Measurements from ENCODE around the gene MRPS7.
"Not testable (repeated sequence)": the region's sequence is repeated elsewhere in the genome, so short reads cannot be mapped to it uniquely, and the experiment has no call there.

The MRPS7 gene

GRCh38 chr17:75250009-75250471 is 11.6 kb upstream of the MRPS7 start:
- in situ Hi-C loops (cut with MboI; ENCODE audit: low sequenced_read_pairs, unreplicated experiment): no loop called here
- DNase-seq (ENCODE audit: low spot score): peak; percentile 82
- TF ChIP-seq, protein P1, sequence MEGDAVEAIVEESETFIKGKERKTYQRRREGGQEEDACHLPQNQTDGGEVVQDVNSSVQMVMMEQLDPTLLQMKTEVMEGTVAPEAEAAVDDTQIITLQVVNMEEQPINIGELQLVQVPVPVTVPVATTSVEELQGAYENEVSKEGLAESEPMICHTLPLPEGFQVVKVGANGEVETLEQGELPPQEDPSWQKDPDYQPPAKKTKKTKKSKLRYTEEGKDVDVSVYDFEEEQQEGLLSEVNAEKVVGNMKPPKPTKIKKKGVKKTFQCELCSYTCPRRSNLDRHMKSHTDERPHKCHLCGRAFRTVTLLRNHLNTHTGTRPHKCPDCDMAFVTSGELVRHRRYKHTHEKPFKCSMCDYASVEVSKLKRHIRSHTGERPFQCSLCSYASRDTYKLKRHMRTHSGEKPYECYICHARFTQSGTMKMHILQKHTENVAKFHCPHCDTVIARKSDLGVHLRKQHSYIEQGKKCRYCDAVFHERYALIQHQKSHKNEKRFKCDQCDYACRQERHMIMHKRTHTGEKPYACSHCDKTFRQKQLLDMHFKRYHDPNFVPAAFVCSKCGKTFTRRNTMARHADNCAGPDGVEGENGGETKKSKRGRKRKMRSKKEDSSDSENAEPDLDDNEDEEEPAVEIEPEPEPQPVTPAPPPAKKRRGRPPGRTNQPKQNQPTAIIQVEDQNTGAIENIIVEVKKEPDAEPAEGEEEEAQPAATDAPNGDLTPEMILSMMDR (IDR thresholded peaks at IDR 0.05; ENCODE audit: borderline replicate concordance, control extremely low read depth, extremely low read depth, insufficient read depth, missing control alignments): no peak

GRCh38 chr17:75252039-75252816 is 9.5 kb upstream of the MRPS7 start:
- TF ChIP-seq, protein P1 (IDR thresholded peaks at IDR 0.05; ENCODE audit: borderline replicate concordance, control extremely low read depth, extremely low read depth, insufficient read depth, missing control alignments): no peak
- in situ Hi-C loops (cut with MboI; ENCODE audit: low sequenced_read_pairs, unreplicated experiment): no loop called here
- no peak for DNase-seq (ENCODE audit: low spot score)

DNA sequence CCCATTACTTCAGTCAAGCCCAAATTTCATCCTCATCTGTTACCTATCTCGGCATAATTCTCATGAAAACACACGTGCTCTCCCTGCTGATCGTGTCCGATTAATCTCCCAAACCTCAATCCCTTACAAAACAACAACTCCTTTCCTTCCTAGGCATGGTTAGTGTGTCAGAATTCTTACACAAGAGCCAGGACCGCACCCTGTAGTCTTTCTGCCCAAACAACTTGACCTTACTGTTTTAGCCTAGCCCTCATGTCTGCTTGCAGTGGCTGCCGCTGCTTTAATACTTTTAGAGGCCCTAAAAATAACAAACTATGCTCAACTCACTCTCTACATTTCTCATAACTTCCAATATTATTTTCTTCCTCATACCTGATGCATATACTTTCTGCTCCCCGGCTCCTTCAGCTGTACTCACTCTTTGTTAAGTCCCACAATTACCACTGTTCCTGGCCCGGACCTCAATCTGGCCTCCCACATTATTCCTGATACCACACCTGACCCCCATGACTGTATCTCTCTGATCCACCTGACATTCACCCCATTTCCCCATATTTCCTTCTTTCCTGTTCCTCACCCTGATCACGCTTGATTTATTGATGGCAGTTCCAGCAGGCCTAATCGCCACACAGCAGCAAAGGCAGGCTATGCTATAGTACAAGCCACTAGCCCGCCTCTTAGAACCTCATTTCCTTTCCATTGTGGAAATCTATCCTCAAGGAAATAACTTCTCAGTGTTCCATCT is 5.6 kb upstream of the MRPS7 start:
- in situ Hi-C loops (cut with MboI; ENCODE audit: low sequenced_read_pairs, unreplicated experiment); DNase-seq (ENCODE audit: low spot score): not testable (repeated sequence)

GRCh38 chr17:75257228-75257627 is 4.5 kb upstream of the MRPS7 start:
- DNase-seq (ENCODE audit: low spot score); in situ Hi-C loops (cut with MboI; ENCODE audit: low sequenced_read_pairs, unreplicated experiment): not testable (repeated sequence)

DNA sequence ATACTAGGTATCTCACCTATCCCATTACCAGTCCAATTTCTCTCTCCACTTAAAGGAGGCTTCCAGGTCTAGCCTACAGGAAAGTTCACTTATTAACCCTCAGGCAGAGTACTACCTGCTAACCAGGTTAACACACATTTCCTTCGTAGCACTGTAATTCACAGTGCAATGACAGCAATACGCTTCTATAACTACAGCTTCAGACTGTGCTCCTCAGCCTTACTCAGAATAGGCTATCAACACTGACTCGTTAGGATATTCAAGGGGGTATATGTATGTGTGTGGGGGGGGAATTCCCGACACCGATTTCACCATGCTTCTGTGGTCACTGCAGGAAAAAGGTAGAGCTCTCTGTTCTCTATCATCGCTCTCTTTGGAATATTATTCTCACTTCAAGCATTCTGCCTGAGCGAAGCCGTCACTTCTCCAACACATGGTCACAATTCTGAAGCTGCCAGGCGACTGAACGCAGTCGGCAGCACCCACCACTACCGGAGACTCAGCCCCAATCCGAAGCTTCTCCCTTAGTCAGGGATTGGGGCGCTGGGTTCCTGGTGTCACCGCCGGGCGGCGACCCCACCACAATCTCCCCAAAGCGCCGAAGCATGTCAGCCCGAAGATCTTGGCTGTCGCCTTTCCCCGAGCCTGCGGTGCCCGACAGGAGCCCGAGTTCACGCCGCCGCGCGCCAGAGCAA is 891 bp upstream of the MRPS7 start:
- TF ChIP-seq, protein P1 (IDR thresholded peaks at IDR 0.05; ENCODE audit: borderline replicate concordance, control extremely low read depth, extremely low read depth, insufficient read depth, missing control alignments): no peak
- in situ Hi-C loops (cut with MboI; ENCODE audit: low sequenced_read_pairs, unreplicated experiment): no loop called here
- DNase-seq (ENCODE audit: low spot score): no peak

- in situ Hi-C loops (cut with MboI; ENCODE audit: low sequenced_read_pairs, unreplicated experiment): no loop called here
- no peak for DNase-seq (ENCODE audit: low spot score)
- TF ChIP-seq, protein P1 (IDR thresholded peaks at IDR 0.05; ENCODE audit: borderline replicate concordance, control extremely low read depth, extremely low read depth, insufficient read depth, missing control alignments): no peak
Observed at GRCh38 chr17:75262112-75262606, 480 bp downstream of the MRPS7 start.

GRCh38 chr17:75263055-75263454 is 1.4 kb downstream of the MRPS7 start:
- in situ Hi-C loops (cut with MboI; ENCODE audit: low sequenced_read_pairs, unreplicated experiment): no loop called here
- TF ChIP-seq, protein P1 (IDR thresholded peaks at IDR 0.05; ENCODE audit: borderline replicate concordance, control extremely low read depth, extremely low read depth, insufficient read depth, missing control alignments): no peak
- no peak for DNase-seq (ENCODE audit: low spot score)
